ENCODE results near the gene ADPRHL1.
"Not testable (repeated sequence)": the region's sequence is repeated elsewhere in the genome, so short reads cannot be mapped to it uniquely, and the experiment has no call there.

ADPRHL1 gene

GRCh38 chr13:113452466-113452865, 822 bp downstream of the ADPRHL1 start:
- no peak for DNase-seq

DNA sequence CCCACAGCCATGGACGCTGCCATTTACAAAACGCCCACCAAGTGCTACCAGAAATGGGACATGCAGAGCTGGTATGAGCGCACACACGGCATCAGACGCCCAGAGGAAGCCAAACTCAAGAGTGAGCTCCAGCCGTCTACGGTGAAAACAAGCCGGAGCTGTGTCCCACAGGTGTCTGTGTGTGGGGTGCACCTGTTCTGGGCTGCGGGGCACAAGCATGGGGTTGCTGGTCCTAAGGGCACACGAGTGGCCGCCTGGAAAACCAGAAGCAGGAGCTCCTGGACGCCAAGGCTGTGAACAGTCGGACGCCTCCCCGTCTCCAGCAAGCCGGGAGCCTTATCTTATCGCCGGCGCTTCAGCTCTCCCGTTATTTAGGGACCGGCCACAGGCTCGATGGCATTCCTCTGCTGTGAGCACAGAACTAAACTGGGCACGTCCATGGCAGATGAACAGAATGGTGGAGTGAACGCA, 1.3 kb downstream of the ADPRHL1 start:
- no peak for DNase-seq

GRCh38 chr13:113450861-113451620, 2.2 kb downstream of the ADPRHL1 start:
- DNase-seq, result peak; percentile 40 to 62

DNA sequence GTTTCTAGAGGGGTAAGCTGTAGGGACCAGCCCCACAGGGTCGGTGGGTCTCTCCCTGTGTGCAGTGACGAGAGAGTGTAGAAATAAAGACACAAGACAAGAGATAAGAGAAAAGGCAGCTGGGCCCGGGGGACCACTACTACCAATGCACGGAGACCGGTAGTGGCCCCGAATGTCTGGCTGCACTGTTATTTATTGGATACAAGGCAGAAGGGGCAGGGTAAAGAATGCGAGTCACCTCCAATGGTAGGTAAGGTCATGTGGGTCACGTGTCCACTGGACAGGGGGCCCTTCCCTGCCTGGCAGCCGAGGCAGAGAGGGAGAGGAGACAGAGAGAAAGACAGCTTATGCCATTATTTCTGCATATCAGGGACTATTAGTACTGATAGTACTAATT, 2.9 kb downstream of the ADPRHL1 start:
- DNase-seq, result not testable (repeated sequence)

DNA sequence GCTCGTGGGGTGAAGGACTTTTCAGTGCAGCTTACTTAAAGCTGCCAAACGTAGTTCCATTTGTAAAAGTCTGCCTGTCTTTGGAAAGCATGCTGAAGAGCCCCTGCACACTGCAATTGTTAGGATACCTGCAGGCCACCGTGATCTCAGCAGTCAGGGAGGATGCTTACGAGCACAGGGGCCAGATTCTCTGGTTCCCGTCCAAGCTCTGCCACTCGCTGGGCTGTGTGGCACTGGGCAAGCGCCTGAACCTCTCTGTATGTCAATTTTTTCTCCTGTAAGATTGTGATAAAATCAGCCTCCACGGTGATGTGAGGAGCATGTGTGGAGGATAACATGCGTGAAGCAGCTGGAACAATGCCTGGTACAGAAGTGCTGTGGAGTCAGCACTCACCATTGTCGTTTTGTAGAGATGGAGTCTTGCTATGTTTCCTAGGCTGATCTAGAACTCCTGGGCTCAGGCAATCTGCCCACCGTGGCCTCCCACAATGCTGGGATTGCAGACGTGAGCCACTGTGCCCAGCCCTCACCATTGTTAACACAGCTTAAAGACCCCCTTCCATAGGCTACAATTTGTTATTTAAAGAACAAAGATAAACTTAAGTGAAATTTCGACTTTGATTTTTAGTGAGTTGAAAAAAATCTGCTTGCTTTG, 3.5 kb downstream of the ADPRHL1 start:
- no peak for DNase-seq

GRCh38 chr13:113448885-113449692, 4.2 kb downstream of the ADPRHL1 start:
- peak; percentile 85 to 88 for DNase-seq

DNA sequence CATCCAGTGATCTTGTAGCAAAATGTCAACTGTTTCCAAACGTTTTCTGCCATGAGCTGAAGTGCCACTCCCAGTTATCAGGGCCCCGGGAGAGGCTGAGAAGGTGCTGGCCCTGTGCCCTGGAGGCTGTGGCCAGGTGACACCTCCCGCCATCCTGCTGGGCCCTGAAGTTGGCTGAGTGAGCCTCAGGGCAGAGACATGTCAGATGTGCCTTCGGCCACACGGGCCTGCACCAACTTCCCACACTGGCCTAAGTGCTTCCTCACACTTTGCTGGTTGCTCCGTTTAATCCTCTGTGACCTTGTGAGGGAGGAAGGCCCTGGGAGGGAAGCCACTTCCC, 4.8 kb downstream of the ADPRHL1 start:
- DNase-seq, result no peak

DNA sequence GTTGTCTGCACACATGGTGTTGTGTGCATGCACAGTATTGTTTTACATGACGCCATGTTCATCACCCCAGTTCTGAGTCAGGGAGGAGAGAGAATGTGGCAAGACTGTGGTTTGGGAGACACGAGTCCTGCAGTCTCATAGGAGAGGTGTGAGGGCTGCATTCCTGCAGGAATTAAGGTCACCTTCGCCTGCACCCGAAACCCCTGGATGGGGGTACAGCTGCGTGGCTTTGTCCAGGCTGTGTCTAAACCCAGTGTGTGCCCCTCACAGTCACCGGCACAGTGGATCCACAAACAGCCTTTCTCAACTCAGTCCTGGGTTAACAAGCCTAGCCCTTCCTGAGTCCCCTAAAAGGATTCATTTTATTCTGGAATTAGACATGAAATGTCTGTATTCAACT, 5.7 kb downstream of the ADPRHL1 start:
- no peak for DNase-seq

- DNase-seq, result no peak
Observed at GRCh38 chr13:113446488-113446854, 6.8 kb downstream of the ADPRHL1 start.

DNA sequence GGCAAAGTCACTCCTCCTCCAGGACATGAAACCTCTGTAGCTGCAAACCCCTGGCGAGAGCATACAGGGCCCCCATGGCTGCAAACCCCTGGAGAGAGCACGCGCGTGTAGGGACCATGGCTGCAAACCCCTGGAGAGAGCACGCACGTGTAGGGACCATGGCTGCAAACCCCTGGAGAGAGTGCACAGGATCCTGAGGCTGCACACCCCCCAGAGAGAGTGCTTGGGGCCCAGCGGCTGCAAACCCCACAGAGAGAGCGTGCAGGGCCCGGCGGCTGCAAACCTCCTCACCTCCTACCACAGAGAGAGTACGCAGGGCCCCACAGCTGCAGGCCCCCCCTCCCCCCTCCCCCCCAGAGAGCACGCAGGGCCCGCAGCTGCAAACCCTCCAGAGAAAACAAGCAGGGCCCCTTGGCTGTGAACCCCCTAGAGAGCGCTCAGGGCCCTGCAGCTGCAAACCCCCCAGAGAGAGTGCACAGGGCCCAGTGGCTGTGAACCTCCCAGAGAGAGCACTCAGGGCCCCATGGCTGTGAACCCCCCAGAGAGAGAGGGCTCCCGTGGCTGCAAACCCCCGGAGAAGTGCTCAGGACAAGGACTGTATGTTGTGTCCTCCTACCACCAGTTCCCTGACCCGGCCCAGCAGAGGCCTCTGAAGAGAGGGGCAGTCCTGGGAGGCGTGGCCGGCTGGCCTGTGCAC, 7.3 kb downstream of the ADPRHL1 start:
- DNase-seq, result no peak

DNA sequence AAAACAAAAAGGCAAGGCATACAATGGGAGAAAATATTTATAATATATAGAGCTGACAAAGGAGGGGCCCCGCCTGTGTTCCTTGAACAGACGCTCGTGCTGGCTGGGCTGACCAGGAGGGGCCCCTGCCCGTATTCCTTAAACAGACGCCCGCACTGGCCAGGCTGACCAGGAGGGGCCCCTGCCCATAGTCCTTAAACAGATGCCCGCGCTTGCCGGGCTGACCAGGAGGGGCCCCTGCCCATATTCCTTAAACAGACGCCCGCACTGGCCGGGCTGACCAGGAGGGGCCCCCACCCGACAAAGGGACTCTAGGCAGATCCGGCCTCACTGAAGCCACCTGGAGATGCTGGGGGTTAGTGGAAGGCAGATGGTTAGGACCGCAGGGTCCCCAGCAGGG, 9.3 kb downstream of the ADPRHL1 start:
- DNase-seq, result no peak

GRCh38 chr13:113442985-113443362, 10.3 kb downstream of the ADPRHL1 start:
- no peak for DNase-seq

DNA sequence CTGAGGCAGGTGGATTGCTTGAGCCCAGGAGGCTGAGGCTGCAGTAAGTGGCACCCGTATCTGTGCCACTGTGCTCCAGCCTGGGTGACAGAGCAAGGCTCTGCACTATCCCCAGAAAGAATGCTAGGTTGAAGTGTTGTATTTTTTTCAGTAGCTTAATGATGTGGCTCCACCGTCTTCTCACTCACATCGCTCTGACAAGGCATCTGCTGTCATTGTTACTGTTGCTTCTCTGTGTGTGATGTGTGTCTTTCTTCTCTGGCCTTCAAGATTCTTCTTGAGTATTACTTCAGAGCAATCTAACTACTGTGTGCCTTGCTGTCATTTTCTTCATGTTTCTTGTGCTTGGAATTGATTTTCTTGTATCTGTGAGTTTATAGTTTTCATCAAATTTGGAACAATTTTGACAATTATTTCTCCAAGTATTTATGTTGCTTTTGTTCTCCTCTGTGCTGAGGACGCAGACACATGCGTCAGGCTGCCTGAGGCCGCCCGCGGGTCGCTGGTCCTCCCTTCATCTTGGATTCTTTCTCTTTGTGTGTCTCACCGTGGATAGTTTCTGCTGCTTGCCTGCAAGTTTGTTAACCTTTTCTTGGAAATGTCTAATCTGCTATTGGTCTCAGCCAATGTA, 10.8 kb downstream of the ADPRHL1 start:
- no peak for DNase-seq

DNA sequence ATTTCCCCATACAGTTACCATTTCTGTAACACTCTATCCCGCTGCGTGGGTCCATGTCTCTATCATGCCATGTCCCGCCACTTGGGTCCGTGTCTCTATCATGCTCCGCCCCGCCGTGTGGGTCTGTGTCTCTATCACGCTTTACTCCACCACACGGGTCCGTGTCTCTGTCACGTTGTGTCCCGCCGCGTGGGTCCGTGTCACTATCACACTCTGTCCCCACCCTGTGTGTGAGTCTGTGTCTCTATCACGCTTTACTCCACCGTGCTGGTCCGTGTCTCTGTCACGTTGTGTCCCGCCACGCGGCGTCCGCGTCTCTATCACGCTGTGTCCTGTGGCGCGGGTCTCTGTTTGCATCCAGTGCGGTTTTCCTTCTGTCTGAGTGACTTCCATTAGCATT, 11.6 kb downstream of the ADPRHL1 start:
- DNase-seq, result no peak

- DNase-seq, result no peak
Observed at GRCh38 chr13:113437408-113438010, 15.8 kb downstream of the ADPRHL1 start.

DNA sequence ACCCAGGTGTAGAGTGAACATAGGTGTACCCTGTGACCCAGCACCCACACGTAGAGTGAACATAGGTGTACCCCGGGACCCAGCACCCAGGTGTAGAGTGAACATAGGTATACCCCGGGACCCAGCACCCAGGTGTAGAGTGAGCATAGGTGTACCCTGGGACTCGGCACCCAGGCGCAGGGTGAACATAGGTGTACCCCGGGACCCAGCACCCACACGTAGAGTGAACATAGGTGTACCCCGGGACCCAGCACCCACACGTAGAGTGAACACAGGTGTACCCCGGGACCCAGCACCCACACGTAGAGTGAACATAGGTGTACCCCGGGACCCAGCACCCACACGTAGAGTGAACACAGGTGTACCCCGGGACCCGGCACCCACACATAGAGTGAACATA, 16.4 kb downstream of the ADPRHL1 start:
- not testable (repeated sequence) for DNase-seq

- not testable (repeated sequence) for DNase-seq
Observed at GRCh38 chr13:113435907-113436306, 17.4 kb downstream of the ADPRHL1 start.

DNA sequence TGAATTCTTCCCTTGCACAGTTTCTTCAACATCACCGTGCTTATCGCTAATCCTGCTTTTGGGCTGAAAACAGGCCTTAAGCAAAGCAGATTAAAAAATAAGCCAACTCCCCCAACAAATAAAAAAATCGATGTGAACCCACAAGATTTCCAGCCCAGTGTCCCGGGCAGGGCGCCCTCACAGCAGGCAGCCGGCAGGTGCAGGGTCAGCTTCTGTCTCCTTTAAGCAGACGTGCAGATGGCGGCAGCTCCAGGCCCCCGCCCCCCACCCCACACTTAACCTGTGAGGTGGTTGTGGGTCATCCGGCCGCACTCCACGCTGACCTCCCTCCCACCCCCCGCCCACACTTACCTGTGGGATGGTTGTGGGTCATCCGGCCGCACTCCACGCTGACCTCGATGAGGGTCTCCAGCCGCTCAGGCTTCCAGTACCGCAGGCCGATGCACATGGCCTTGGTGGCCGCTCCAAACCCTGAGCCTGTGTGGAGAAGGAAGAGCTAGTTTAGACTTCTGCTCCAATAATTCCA, 19.8 kb downstream of the ADPRHL1 start:
- DNase-seq, result no peak

DNA sequence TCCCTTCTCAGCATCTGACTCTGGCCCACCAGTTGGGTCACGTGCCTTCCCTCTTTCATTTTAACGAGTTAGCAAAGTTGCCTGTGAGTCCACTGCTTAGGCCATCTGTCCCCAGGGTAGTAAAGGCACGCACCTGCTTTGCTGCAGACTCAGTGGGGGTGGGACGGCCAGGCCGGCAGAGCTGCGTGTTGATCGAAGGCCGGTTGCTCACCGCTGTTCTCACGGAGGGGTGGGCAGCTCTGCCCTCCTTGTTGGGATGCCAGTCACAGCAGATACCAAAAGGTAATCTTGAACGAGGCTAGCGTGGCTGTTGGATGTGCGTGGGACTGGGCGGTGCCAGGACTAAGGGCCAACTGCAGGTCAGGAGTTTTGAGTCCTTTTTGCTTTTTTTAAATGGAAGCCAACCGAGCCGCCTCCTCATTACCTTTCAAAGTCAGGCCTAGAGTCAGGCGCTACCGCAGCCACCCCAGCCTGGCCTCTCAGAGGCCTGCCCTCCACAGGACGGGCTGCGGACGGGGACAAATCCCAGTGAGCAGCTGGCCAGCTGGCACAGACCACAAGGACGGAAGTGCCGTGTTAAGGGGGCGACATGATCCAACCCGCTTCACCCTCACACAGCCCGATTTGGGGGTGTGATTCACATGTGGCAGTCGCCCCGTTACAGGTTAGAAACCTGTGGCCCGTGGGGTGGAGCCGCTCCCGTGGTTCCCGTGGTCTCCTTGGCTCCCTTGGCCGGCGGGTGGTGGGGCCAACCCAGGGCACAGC, 20.6 kb downstream of the ADPRHL1 start:
- DNase-seq, result no peak

DNA sequence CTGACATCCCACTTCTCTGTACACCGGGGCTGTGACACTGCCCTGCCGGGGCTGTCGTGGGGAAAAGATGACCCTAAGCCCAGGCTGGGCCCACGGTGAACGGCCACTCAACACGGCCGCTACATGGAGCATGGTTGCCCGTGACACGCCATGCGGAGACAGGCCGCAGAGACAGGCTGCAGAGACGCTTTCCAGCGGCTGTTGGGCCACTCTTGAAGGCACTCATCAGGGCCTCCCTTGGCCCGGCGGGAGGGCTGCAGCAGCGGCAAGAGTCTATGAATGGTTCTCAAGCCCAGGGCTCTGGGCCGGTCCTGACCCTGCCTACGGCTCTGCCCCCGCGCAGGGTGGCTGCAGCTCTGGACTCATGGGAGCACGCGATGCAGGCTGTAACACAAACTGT, 22.1 kb downstream of the ADPRHL1 start:
- no peak for DNase-seq

All from NCI-H526 (cell line).